ENCODE data around the gene ATPAF2.

DNA sequence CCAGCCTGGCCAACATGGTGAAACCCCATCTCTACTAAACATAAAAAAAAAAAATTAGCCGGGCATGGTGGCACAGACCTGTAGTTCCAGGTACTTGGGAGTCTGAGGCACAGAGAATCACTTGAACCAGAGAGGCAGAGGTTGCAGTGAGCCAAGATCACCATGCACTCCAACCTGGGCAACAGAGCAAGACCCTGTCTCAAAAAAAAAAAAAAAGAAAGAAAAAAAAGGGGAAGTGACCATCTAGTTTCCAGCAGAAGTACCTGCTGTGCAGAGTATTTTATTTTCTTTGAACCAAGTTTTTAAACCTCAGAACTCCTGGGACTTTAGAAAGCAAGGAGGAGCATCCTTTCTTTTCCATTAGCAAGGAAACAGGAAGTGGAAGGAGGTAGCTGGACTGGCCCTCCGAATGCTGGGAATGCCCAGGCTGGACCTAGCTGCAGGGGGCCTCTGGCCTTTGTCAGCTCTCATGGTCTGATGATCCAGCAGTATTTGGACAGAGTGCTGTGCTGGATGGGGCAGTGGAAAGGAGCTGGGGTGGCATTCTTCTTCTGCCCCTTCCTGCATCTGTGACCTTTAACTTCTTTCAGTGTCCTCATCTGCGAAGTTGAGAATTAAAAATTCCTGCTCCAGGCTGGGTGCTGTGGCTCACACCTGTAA, 6.9 kb upstream of the ATPAF2 start:
- TF ChIP-seq, protein P1, sequence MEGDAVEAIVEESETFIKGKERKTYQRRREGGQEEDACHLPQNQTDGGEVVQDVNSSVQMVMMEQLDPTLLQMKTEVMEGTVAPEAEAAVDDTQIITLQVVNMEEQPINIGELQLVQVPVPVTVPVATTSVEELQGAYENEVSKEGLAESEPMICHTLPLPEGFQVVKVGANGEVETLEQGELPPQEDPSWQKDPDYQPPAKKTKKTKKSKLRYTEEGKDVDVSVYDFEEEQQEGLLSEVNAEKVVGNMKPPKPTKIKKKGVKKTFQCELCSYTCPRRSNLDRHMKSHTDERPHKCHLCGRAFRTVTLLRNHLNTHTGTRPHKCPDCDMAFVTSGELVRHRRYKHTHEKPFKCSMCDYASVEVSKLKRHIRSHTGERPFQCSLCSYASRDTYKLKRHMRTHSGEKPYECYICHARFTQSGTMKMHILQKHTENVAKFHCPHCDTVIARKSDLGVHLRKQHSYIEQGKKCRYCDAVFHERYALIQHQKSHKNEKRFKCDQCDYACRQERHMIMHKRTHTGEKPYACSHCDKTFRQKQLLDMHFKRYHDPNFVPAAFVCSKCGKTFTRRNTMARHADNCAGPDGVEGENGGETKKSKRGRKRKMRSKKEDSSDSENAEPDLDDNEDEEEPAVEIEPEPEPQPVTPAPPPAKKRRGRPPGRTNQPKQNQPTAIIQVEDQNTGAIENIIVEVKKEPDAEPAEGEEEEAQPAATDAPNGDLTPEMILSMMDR (conservative IDR thresholded peaks at IDR 0.05 in 1 of 2, IDR thresholded peaks at IDR 0.05 in 1 of 2; ENCODE audit: extremely low read depth in 1 of 2, insufficient read depth in 1 of 2, low read depth in 1 of 2, low read length in 2 of 2): no peak
- no peak for TF ChIP-seq EZH2 (IDR thresholded peaks at IDR 0.05; ENCODE audit: borderline replicate concordance, low read length)
